Testis (tissue), 3 donors: ENCODE measurements around the gene FAIM. TPM values are rescaled to one million over a fixed set of nuclear protein-coding genes. Genes with fewer than 3 reads are reported as not detected.
"Not testable (repeated sequence)": the region's sequence is repeated elsewhere in the genome, so short reads cannot be mapped to it uniquely, and the experiment has no call there.

Experiments used
- DNase-seq: peaks from one replicate; pipeline ENCODE4 v3.0.0-alpha.2; 2019
- H3K27ac ChIP-seq, 2 donors: fragments of 200-600 bp; sonication (generic); one replicate each; pipeline ENCODE4 v1.5.1; 2019
- H3K27me3 ChIP-seq: fragments of 200-600 bp; sonication (generic); one replicate; pipeline ENCODE4 v1.5.1; 2019
- H3K36me3 ChIP-seq: fragments of 200-600 bp; sonication (generic); one replicate; pipeline ENCODE4 v1.5.1; 2017; ENCODE audit warnings: low read depth; ENCODE audit errors: missing control alignments
- H3K4me1 ChIP-seq: fragments of 200-600 bp; sonication (generic); one replicate; pipeline ENCODE4 v1.5.1; 2019
- H3K4me3 ChIP-seq, 2 donors: fragments of 200-600 bp; sonication (generic); one replicate each; pipeline ENCODE4 v1.5.1; 2017 to 2019
- H3K9me3 ChIP-seq: fragments of 200-600 bp; sonication (generic); one replicate; pipeline ENCODE4 v1.5.1; 2017
- CTCF ChIP-seq, 3 experiments: fragments of 450-650 bp in 2 of 3; fragments of 200-600 bp in 1 of 3; sonication (generic) in 1 of 3; IDR thresholded peaks; one replicate each; pipeline ENCODE4 v1.5.1; 2016 to 2019; ENCODE audit warnings: antibody characterized with exemption in 3 of 3, mild to moderate bottlenecking in 2 of 3, moderate library complexity in 1 of 3
- POLR2A ChIP-seq: fragments of 450-650 bp; IDR thresholded peaks from one replicate; pipeline ENCODE4 v1.6.1; 2017; ENCODE audit warnings: antibody characterized with exemption, mild to moderate bottlenecking, moderate library complexity
- WGBS, 2 donors: methylation state at CpG; one replicate each; pipeline ENCODE4 v1.1.5; 2018; 5-methylcytosine and 5-hydroxymethylcytosine counted together
- intact Hi-C: fragments of 100-400 bp; cut with DNase I; formaldehyde crosslinking; loops from one replicate; pipeline ENCODE4 v1.15.1; 2023; ENCODE audit warnings: low total_unique reads
- polyA plus RNA-seq: library from polyadenylated mRNA; stranded (reverse); fragments of 350-450 nt; fragmentation: Illumina TruSeq; extraction: RNeasy Lipid Tissue Mini Kit (QIAGEN cat#74804); gene quantifications from one replicate; pipeline ENCODE4 v1.2.3, GENCODE V29; 2014; ENCODE audit warnings: low read depth, low replicate concordance; ENCODE audit not compliant: insufficient read depth
- total RNA-seq, 2 donors: library from RNA; depleted of rRNA; stranded (reverse); fragments of >200 nt; gene quantifications; one replicate each; pipeline ENCODE4 v1.2.3, GENCODE V29; 2016

The FAIM gene
- total and polyA plus RNA-seq, 3 donors from 2014 or later: 7.0 to 15.3 (median 10.8) TPM

- DNase-seq: no peak
- Histone ChIP-seq H3K4me3 (no peak overlapping the region), H3K27me3 (no peaks in the 10 kb centered on the region), H3K4me1 (no peaks in the 10 kb centered on the region), H3K9me3 (no peaks in the 10 kb centered on the region), H3K36me3 (no peaks in the 10 kb centered on the region), H3K27ac (no peak overlapping the region)
- 87 to 100% methylated on average over 1 of the region's 1 CpG for WGBS, 2 donors
- no peak for TF ChIP-seq POLR2A
- TF ChIP-seq CTCF (IDR thresholded peaks at IDR 0.05): no peak
- intact Hi-C loops: no loop called here
These were observed 66.8 kb downstream of the FAIM start for GRCh38 chr3:138675393-138675792.

GRCh38 chr3:138678086-138678485 lies 69.5 kb downstream of the FAIM start:
- Histone ChIP-seq H3K36me3 (no peaks in the 10 kb centered on the region), H3K27me3 (no peaks in the 10 kb centered on the region), H3K4me3 (no peak overlapping the region), H3K9me3 (no peaks in the 10 kb centered on the region), H3K27ac (no peak overlapping the region), H3K4me1 (no peaks in the 10 kb centered on the region)
- TF ChIP-seq POLR2A (no peak), CTCF (IDR thresholded peaks at IDR 0.05) (no peak)
- WGBS, 2 donors: 95 to 100% methylated on average over 1 of the region's 1 CpG
- DNase-seq: no peak
- intact Hi-C loops: no loop called here

DNA sequence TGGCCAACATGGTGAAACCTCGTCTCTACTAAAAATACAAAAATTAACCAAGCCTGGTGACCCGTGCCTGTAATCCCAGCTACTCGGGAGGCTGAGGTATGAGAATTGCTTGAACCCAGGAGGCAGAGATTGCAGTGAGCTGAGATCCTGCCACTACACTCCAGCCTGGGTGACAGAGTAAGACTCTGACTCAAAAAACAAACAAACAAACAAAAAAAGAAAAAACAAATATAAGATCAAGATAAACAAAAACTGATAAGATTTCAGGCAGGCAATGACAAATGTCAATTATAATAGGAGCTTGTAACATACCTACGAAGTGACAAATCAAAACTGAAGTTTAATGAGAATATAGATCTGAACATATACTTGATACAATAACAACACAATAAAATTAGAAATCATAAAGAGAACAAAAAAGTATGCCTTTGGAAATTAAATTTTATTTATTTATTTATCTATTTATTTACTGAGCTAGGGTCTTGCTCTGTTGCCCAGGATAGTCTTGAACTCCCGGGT lies 70.4 kb downstream of the FAIM start:
- H3K9me3 ChIP-seq: no peaks in the 10 kb centered on the region
- 87 to 96% methylated on average over 5 of the region's 5 CpGs for WGBS, 2 donors
- H3K27me3 ChIP-seq: no peaks in the 10 kb centered on the region
- DNase-seq: no peak
- no peak overlapping the region for H3K4me3 ChIP-seq
- no peak overlapping the region for H3K27ac ChIP-seq
- H3K36me3 ChIP-seq: no peaks in the 10 kb centered on the region
- no peak for TF ChIP-seq CTCF (IDR thresholded peaks at IDR 0.05)
- TF ChIP-seq POLR2A: no peak
- H3K4me1 ChIP-seq: no peaks in the 10 kb centered on the region
- intact Hi-C loops: no loop called here

DNA sequence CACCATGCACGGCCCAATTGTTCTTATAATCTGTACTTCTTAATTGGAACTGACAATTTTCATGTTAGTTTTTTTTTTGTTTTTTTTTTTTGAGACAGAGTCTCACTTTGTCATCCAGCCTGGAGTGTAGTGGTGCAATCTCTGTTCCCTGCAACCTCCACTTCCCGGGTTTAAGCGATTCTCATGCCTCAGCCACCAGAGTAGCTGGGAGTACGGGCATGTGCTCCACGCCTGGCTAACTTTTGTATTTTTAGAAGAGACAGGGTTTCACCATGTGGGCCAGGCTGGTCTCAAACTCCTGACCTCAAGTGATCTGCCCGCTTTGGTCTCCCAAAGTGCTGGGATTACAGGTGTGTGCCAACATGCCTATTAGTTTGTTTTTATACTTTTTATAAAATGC lies 72.4 kb downstream of the FAIM start:
- H3K27ac ChIP-seq, intact Hi-C loops, H3K9me3 ChIP-seq, H3K4me1 ChIP-seq, H3K36me3 ChIP-seq, DNase-seq, H3K27me3 ChIP-seq, H3K4me3 ChIP-seq: not testable (repeated sequence)
- WGBS, 2 donors: 88 to 97% methylated on average over 2 to 6 of the region's 6 CpGs

DNA sequence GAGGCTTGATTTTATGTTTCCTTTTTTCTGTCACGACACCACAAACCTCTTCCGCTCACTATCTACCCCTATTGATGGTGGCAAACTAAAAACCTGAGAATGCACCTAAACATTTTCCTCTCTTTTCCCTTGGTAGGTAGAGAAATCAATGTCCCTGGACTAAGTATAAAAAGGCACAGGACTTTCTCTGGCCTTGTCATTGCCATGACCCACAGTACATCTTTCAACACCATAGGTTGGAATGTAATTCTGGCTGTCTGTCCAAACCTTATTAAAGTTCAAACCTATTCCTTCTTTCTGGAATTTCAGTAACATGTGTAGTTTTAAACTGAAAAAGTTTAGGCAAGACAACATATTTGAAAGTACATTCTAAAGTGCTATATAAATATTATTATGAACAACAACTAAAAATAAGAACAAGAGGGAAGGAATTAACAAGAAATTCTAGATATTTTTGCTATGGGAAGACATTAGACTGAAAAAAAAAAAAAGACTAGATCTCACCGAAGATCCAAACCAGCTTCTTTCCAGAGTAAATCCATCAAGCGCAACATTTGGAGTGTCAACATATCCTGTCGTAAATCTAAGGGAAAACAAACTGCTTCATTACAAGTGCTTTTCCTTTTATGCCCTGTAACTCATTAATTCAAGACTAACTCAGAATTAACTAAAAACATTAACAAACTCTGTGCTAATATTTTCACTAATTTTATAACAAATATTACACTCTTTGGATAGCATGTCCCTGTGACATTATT lies 73.1 kb downstream of the FAIM start:
- intact Hi-C loops: no loop called here
- Histone ChIP-seq H3K27me3 (no peaks in the 10 kb centered on the region), H3K4me1 (no peaks in the 10 kb centered on the region), H3K9me3 (no peaks in the 10 kb centered on the region), H3K36me3 (no peaks in the 10 kb centered on the region), H3K4me3 (no peak overlapping the region), H3K27ac (no peak overlapping the region)
- DNase-seq: no peak
- WGBS, 2 donors: 79 to 82% methylated on average over 5 of the region's 5 CpGs
- TF ChIP-seq POLR2A (no peak), CTCF (IDR thresholded peaks at IDR 0.05) (no peak)
